Activated B cell treated with CpG ODN at 0.5 μM for 24 hours (primary cell): ENCODE measurements around the gene ITPRID2. TPM values are rescaled to one million over a fixed set of nuclear protein-coding genes. Genes with fewer than 3 reads are reported as not detected.

Experiments used
- ATAC-seq: fragments of 200-7000 bp; cut with Tn5 transposase; one replicate; pipeline ENCODE4 v1.10.0; 2021; ENCODE audit warnings: low read depth, mild to moderate bottlenecking, moderate library complexity
- CTCF ChIA-PET: fragments of 350-600 bp; sonication (Branson Sonifier 250); formaldehyde crosslinking; loops from one replicate; lab custom pipeline; 2021; ENCODE audit warnings: antibody characterized with exemption; lab: Charles Lee
- POLR2A ChIA-PET: fragments of 350-600 bp; sonication (Branson Sonifier 250); formaldehyde crosslinking; loops from one replicate; lab custom pipeline; 2021; ENCODE audit warnings: antibody characterized with exemption; lab: Charles Lee
- DNase-seq: peaks from one replicate; pipeline ENCODE4 v3.0.0; 2022
- H3K27ac Mint-ChIP-seq: one replicate; pipeline ENCODE4 v1.8.0; 2020; ENCODE audit warnings: mixed read lengths
- H3K27me3 Mint-ChIP-seq: one replicate; pipeline ENCODE4 v1.8.0; 2021; ENCODE audit warnings: mixed read lengths
- H3K36me3 Mint-ChIP-seq: one replicate; pipeline ENCODE4 v1.8.0; 2021; ENCODE audit warnings: low read depth, mixed read lengths
- H3K4me1 Mint-ChIP-seq: one replicate; pipeline ENCODE4 v1.8.0; 2021; ENCODE audit warnings: mixed read lengths
- H3K4me3 Mint-ChIP-seq: one replicate; pipeline ENCODE4 v1.8.0; 2020; ENCODE audit warnings: mild to moderate bottlenecking, mixed read lengths
- H3K9me3 Mint-ChIP-seq: one replicate; pipeline ENCODE4 v1.8.0; 2020; ENCODE audit warnings: mixed read lengths
- intact Hi-C: fragments of 100-400 bp; cut with micrococcal nuclease; formaldehyde crosslinking; loops from one replicate; pipeline ENCODE4 v1.15.1; 2024
- total RNA-seq: library from RNA; stranded (reverse); gene quantifications from 2 replicates; pipeline ENCODE4 v1.2.3, GENCODE V29; 2022
- TF ChIP-seq, protein P1 (sequence below): fragments of 200-600 bp; IDR thresholded peaks from one replicate; pipeline ENCODE4 v1.8.0; 2022; ENCODE audit warnings: antibody characterized with exemption, mild to moderate bottlenecking

Gene ITPRID2
- total RNA-seq, 1 donor from 2014 or later: 33.9 TPM

DNA sequence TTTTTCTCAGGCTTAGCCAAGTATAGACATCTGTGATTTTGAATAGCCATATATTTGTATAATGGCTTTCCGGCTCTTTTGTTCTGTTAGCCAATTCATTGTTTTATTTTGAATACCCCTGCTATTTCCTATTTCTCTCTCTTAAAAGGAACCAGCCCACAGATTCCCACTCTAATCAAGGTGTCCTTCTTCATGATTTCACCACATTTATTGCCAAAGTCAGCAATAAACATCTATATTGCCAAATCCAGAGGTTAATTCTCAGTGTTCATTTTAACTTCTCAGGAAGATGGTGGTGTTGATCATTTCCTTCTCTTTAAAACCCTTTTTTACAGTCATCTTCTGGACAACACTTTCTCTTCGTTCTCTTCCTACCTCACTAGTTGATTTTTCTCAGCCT, 13.1 kb upstream of the ITPRID2 start:
- H3K27ac Mint-ChIP-seq: no peak overlapping the region
- H3K36me3 Mint-ChIP-seq: no peaks in the 10 kb centered on the region

DNA sequence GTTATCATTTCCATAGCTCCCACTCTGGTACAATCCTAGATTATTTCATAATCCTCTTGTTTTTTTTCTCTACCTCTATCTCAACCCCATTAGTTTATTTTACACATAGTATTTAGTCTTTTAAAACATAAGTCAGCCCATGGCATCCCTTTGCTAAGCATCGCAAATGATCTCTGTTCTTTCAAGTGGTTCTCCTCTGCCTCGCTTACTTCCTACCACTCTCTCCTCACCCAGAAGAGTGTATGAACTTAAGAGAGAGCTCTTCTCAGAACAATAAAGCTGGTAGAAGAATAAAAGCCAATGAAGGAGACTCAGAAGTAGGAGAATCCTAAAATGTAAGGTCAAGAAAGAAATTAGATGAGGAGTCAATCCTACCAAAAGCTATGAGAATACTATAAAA, 12.2 kb upstream of the ITPRID2 start:
- no peaks in the 10 kb centered on the region for H3K9me3 Mint-ChIP-seq

More for the DNA sequence above, 13.1 kb upstream of the ITPRID2 start:
- no peaks in the 10 kb centered on the region for H3K4me1 Mint-ChIP-seq
- TF ChIP-seq, protein P1, sequence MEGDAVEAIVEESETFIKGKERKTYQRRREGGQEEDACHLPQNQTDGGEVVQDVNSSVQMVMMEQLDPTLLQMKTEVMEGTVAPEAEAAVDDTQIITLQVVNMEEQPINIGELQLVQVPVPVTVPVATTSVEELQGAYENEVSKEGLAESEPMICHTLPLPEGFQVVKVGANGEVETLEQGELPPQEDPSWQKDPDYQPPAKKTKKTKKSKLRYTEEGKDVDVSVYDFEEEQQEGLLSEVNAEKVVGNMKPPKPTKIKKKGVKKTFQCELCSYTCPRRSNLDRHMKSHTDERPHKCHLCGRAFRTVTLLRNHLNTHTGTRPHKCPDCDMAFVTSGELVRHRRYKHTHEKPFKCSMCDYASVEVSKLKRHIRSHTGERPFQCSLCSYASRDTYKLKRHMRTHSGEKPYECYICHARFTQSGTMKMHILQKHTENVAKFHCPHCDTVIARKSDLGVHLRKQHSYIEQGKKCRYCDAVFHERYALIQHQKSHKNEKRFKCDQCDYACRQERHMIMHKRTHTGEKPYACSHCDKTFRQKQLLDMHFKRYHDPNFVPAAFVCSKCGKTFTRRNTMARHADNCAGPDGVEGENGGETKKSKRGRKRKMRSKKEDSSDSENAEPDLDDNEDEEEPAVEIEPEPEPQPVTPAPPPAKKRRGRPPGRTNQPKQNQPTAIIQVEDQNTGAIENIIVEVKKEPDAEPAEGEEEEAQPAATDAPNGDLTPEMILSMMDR: no peak
- ChIA-PET POLR2A (no interaction called here), CTCF (no interaction called here)
- peaks cover 11% of the 10 kb centered on the region for H3K27me3 Mint-ChIP-seq
- H3K9me3 Mint-ChIP-seq: no peaks in the 10 kb centered on the region
- DNase-seq (no peak), ATAC-seq (no peak)
- no peak overlapping the region for H3K4me3 Mint-ChIP-seq
- intact Hi-C loops: no loop called here

DNA sequence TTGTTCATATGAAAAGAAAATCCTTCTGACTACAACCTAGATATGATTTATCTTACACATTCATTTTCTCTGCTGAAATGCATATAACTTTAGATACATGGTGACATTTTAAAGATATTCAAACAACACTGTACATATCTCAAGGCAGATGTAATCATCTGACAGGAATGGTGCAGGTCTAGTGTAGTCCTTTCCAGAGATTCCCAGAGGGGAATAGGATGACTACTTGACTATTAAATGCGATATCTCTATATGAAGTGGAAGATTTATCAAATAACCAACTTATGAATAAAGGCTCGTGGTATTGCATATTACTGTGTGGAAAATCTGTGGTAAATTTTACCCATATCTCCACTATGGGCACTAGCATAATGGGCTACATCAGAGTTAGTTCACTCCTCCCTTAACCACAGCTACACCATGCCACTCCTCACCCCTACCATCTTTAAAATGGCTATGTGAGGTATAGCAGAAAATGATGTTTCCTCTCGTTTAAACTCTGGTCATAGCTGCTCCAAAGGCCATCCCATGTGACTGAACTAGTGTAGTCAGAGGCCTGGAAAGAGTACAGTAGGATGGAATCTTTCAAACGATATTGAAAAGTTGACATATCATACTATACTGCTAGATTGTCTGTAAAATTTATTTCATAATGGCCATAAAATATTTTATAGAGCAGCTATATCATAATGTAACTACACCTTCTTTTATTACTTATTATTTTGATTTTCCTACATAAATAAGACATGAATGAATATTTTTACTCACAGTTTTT, 9.1 kb upstream of the ITPRID2 start:
- H3K9me3 Mint-ChIP-seq: no peaks in the 10 kb centered on the region
- CTCF ChIA-PET: no interaction called here
- intact Hi-C loops: no loop called here
- no peak overlapping the region for H3K27ac Mint-ChIP-seq
- TF ChIP-seq, protein P1: no peak
- no peaks in the 10 kb centered on the region for H3K36me3 Mint-ChIP-seq
- POLR2A ChIA-PET: no interaction called here
- H3K27me3 Mint-ChIP-seq: peaks cover 20% of the 10 kb centered on the region
- ATAC-seq: no peak
- no peak for DNase-seq
- H3K4me3 Mint-ChIP-seq: no peak overlapping the region
- no peaks in the 10 kb centered on the region for H3K4me1 Mint-ChIP-seq

More for the DNA sequence above, 12.2 kb upstream of the ITPRID2 start:
- TF ChIP-seq, protein P1: no peak
- Mint-ChIP-seq H3K4me3 (no peak overlapping the region), H3K27me3 (peaks cover 11% of the 10 kb centered on the region), H3K27ac (no peak overlapping the region), H3K36me3 (no peaks in the 10 kb centered on the region), H3K4me1 (no peaks in the 10 kb centered on the region)
- CTCF ChIA-PET: no interaction called here
- ATAC-seq: no peak
- intact Hi-C loops: no loop called here
- no peak for DNase-seq
- POLR2A ChIA-PET: no interaction called here

DNA sequence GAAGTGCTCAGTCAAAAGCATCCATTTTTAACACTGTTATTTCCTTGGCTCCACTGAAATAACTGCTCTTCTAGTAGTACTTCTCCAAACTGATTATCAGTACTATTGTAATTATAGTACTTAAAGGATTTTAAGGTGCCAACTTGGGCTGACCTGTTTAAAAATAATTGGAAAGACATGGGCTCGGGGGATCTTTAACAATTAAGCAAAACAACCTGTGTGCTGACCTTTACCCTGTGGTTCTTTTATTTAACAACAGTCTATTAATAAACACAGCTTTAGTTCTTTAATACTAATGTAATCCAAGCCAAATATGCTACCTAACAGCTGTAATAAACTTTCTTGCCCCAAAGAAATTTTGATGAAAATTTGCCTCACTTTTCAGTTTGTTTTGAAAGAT, 6.9 kb upstream of the ITPRID2 start:
- intact Hi-C loops: no loop called here
- Mint-ChIP-seq H3K4me3 (no peak overlapping the region), H3K27ac (no peak overlapping the region), H3K9me3 (no peaks in the 10 kb centered on the region), H3K27me3 (peaks cover 23% of the 10 kb centered on the region), H3K4me1 (no peaks in the 10 kb centered on the region), H3K36me3 (no peaks in the 10 kb centered on the region)
- ChIA-PET POLR2A (no interaction called here), CTCF (no interaction called here)
- DNase-seq: no peak
- TF ChIP-seq, protein P1: no peak
- no peak for ATAC-seq

DNA sequence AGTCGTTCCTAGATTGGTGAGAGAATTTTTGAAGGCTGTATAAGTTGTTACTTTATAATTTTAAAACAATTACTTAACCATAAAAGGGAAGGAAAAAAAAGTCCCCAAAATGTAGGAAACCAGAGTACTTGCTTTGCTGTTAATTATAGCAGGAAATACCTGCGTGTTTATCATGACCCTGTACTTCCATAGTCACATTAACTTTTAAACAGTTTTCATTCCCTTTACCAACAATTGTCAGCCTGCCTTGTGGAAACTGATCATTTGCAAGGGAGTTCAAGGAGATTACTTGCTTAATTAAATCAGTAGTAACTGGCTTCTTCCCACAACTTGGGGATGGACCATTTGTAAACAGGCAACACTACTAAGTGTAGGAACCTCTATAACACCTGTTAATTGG, 6.4 kb upstream of the ITPRID2 start:
- intact Hi-C loops: no loop called here
- H3K4me1 Mint-ChIP-seq: no peaks in the 10 kb centered on the region
- TF ChIP-seq, protein P1: no peak
- CTCF ChIA-PET: no interaction called here
- H3K27ac Mint-ChIP-seq: no peak overlapping the region
- POLR2A ChIA-PET: no interaction called here
- ATAC-seq (no peak), DNase-seq (no peak)
- H3K4me3 Mint-ChIP-seq: no peak overlapping the region
- no peaks in the 10 kb centered on the region for H3K9me3 Mint-ChIP-seq
- H3K27me3 Mint-ChIP-seq: peaks cover 25% of the 10 kb centered on the region
- H3K36me3 Mint-ChIP-seq: no peaks in the 10 kb centered on the region
